ENCODE measurements around the gene GAS7. TPM values are rescaled to one million over a fixed set of nuclear protein-coding genes. Genes with fewer than 3 reads are reported as not detected.

Gene GAS7
- total and polyA plus RNA-seq, 12 donors: 3.6 to 54.9 (median 28.0) TPM

GRCh38 chr17:10067446-10068143, 130.8 kb downstream of the GAS7 start:
- 74 to 81% (median 78%) methylated on average over 7 to 8 of the region's 8 CpGs for WGBS, 4 donors
- TF ChIP-seq POLR2A (IDR thresholded peaks at IDR 0.05) (no peak), CTCF (IDR thresholded peaks at IDR 0.05) (no peak)
- no peak for DNase-seq
- intact Hi-C loops (cut with DNase I): no loop called here
- H3K9me3 ChIP-seq (replicated peaks in 1 of 3): no peaks in the 10 kb centered on the region
- H3K36me3 ChIP-seq (replicated peaks in 1 of 2): no peaks in the 10 kb centered on the region
- H3K4me1 ChIP-seq (replicated peaks in 1 of 2): peaks cover 5 to 13% of the 10 kb centered on the region in 2 donors
- H3K27me3 ChIP-seq: no peaks in the 10 kb centered on the region
- no peak overlapping the region for H3K4me3 ChIP-seq
- H3K27ac ChIP-seq: no peak overlapping the region

- intact Hi-C loops (cut with DNase I): no loop called here
- Histone ChIP-seq H3K27ac (peak overlapping the region in 1 of 5 donors; percentile 70), H3K4me1 (replicated peaks in 1 of 2) (peaks cover 5 to 29% of the 10 kb centered on the region in 2 donors), H3K27me3 (no peaks in the 10 kb centered on the region), H3K9me3 (replicated peaks in 1 of 3) (no peaks in the 10 kb centered on the region), H3K36me3 (replicated peaks in 1 of 2) (no peaks in the 10 kb centered on the region), H3K4me3 (no peak overlapping the region)
- TF ChIP-seq CTCF (IDR thresholded peaks at IDR 0.05) (no peak), POLR2A (IDR thresholded peaks at IDR 0.05) (no peak)
- 48 to 94% (median 90%) methylated on average over 3 of the region's 3 CpGs for WGBS, 4 donors
- no peak for DNase-seq
Observed at GRCh38 chr17:10064536-10064935, 133.9 kb downstream of the GAS7 start.

- peak overlapping the region in 2 of 5 donors; percentile 18 to 74 for H3K27ac ChIP-seq
- H3K36me3 ChIP-seq (replicated peaks in 1 of 2): no peaks in the 10 kb centered on the region
- no peak overlapping the region for H3K4me3 ChIP-seq
- no peaks in the 10 kb centered on the region for H3K9me3 ChIP-seq (replicated peaks in 1 of 3)
- TF ChIP-seq CTCF (IDR thresholded peaks at IDR 0.05) (no peak), POLR2A (IDR thresholded peaks at IDR 0.05) (no peak)
- peaks cover 5 to 22% of the 10 kb centered on the region in 2 donors for H3K4me1 ChIP-seq (replicated peaks in 1 of 2)
- 30 to 44% (median 41%) methylated on average over 17 of the region's 17 CpGs for WGBS, 4 donors
- peak in 6 of 7 donors; percentile 46 to 76 (median 56) for DNase-seq
- intact Hi-C loops (cut with DNase I): no loop called here
- H3K27me3 ChIP-seq: no peaks in the 10 kb centered on the region
Observed at GRCh38 chr17:10063730-10064241, 134.6 kb downstream of the GAS7 start.

GRCh38 chr17:10062691-10063385, 135.6 kb downstream of the GAS7 start:
- no peaks in the 10 kb centered on the region for H3K27me3 ChIP-seq
- no peaks in the 10 kb centered on the region for H3K36me3 ChIP-seq (replicated peaks in 1 of 2)
- peak overlapping the region in 2 of 5 donors; percentile 18 to 74 for H3K27ac ChIP-seq
- H3K9me3 ChIP-seq (replicated peaks in 1 of 3): no peaks in the 10 kb centered on the region
- WGBS, 4 donors: 78 to 84% (median 81%) methylated on average over 13 to 14 of the region's 14 CpGs
- no peak overlapping the region for H3K4me3 ChIP-seq
- peaks cover 5 to 22% of the 10 kb centered on the region in 2 donors for H3K4me1 ChIP-seq (replicated peaks in 1 of 2)
- peak in 2 of 7 donors; percentile 26 to 31 for DNase-seq
- intact Hi-C loops (cut with DNase I): no loop called here
- no peak for TF ChIP-seq CTCF (IDR thresholded peaks at IDR 0.05)
- no peak for TF ChIP-seq POLR2A (IDR thresholded peaks at IDR 0.05)
